ENCODE data around the gene KLHDC3.

Gene KLHDC3

DNA sequence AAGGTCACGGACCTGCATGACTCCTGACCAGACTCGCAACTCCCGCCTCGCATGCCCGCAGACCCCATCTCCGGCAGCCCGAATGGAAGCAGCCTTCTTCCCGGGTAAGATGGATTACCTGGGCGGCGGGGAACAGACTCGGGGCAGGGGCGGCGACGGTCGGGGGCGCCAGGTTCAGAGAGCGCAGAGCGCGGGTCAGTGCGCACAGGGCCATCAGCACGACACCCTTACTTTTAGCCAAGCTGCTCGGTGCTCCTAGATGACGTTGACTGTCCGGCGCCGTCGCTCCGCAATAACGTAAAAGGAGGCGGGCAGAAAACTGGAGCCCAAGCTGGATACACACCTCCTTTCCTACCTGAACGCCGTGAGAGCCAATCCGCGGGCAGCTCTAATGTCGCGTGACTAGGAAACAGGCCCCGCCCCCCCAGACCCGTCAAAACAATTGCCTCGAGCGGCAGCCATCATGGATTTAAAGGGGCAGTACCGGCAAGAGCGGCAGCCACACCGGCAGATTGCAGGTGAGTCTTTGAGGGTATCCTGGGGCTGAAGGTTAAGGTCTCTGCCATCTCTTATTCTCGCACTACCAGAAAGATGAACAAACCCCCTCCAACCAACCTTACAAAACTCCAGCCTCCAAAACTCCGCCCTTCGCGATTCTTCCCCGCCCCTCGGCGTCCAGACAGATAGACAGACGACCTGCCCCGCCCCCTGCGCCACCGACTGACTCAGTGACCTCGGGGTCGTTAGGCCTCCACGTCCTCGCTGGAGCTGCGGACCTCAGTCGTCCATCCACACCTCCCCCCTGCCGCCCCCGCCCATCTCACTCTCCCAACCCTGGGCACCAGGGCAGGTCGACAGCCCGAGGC is 45.4 kb downstream of the KLHDC3 start, which contains the start of the genes KLC4 and MRPL2:
Gene KLC4, plus strand, starts transcription at position 464 of the 866 bp plus-strand sequence. CDS start 1,705 bp downstream, outside the sequence.
Gene MRPL2, minus strand, starts transcription at position 267 of the 866 bp plus-strand sequence. Its CDS starts 53 bp downstream, at position 214.
- peak; percentile 94 for DNase-seq (ENCODE audit: low read depth)

DNA sequence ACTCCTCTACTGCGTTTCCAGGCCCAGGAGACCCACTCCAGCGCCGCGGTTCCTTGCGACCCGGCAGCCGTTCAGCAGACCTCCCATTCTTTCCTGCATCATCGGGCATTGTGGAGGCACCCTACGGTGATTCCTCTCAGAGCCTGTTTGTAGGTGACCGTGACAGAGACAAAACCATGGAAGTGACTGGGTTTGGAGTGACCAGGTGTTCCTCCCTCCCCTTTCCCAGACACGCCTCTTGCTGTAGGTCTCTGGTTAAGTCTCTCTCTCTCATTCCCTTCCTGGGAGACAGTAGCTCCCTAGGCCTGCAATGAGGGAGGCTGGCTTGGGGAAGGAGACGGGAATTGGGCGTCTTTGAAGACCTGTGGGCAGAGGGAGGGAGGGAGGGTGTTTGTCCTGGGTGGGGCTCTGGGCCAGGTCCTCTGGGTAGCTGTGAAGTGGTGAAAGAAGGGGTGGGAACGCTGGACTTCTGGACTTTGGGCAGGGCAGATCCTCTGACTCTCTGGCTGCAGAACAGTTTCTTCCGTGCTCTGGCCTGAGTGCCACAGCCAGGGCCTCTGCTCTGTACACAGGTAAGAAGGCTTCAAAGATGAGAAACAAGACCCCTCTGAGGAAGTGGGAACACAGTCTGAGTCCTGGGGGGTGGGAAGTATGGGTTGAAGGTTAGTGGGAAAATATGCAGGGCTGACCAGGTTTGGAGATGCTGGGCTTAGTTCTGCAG is 46.1 kb downstream of the KLHDC3 start:
- DNase-seq (ENCODE audit: low read depth), result no peak

DNA sequence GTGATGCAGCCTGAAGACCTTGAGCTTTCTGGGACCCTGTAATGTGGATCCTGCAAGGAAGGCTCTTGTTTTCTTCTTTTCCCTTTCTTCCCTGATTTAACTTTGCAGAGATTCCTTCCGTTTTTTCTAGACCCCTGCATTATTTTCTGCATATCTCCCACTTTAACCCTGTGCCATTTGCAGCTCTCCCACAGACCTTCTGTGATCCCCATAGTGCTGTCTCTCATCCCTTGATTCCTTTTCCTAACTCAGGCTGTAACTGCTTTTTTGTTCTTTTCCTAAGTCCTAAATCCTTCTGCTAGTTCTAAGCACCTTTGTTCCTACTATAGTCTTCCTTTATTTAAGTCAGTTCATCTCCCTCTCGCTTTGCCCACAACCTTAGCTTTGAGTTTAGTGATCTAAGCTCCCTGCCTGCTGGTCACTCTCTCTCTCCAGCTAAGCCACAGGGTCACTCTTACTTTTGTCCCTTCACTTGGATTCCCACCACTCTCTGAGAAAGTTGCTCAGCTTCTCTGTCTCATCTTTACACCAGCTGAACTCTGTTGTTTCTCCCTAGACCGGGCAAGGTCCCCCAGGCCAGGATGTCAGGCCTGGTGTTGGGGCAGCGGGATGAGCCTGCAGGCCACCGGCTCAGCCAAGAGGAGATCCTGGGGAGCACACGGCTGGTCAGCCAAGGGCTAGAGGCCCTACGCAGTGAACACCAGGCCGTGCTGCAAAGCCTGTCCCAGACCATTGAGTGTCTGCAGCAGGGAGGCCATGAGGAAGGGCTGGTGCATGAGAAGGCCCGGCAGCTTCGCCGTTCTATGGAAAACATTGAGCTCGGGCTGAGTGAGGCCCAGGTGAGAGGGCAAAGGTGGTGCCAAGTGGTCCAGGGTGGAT is 46.9 kb downstream of the KLHDC3 start:
- no peak for DNase-seq (ENCODE audit: low read depth)

DNA sequence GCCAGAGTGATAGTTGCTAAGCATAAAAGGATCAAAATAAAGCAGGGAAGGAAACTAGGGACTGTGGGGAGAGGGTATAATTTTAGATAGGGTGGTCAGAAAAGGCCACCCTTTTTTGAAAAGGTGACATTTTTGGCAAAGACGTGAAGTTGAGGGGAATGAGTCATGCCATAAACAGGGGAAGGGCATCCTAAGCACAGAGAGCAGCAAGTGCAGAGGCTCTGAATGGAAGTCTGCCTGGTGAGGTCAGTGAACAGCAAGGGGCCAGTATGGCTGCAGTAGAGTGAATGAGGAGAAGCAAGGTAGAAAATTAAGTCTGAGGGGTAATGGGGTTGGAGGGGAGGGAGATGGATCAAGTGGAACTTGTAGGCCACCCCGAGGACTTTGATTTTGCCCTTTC is 47.8 kb downstream of the KLHDC3 start:
- no peak for DNase-seq (ENCODE audit: low read depth)

DNA sequence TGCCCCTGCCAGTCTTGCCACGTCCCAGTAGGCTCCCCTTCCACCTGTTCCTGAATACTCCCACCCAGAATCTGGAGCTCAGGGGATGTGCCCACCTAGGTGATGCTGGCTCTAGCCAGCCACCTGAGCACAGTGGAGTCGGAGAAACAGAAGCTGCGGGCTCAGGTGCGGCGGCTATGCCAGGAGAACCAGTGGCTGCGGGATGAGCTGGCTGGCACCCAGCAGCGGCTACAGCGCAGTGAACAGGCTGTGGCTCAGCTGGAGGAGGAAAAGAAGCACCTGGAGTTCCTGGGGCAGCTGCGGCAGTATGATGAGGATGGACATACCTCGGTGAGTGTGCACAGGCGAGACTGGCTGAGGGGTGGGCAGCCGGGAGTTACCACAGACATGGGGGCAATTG is 48.8 kb downstream of the KLHDC3 start:
- no peak for DNase-seq (ENCODE audit: low read depth)

DNA sequence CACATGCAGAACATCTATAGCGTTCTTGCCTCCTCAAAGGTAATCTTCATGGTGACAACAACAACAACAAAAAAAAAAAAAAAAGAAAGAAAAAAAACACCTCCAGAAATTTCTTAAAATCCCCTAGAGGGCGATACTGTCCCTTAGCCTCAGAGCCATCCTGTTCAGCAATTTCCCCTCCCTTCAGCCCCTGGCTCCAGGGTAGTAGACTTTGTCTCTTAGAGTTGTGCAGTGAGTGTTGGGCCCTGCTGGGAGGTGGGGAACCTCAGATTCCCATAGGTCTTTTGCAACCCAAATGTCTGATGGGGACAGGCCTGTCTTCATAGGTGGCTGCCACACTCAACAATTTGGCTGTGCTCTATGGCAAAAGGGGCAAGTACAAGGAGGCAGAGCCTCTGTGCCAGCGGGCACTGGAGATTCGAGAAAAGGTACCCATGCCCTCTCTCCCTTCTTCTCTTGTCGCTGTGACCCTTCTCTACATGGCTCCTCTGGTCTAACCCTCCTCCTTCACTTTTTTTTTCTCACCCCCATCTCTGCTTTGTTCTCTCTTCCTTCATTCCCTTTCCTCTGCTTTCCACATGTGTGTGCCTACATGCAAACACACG is 56.1 kb downstream of the KLHDC3 start:
- no peak for DNase-seq (ENCODE audit: low read depth)
